ENCODE measurements around the gene METTL6.

GRCh38 chr3:15361494-15362214 is 65.7 kb downstream of the METTL6 start:
- no peak for TF ChIP-seq CTCF (IDR thresholded peaks at IDR 0.05; ENCODE audit: insufficient read depth, low read depth, low read length)
- no peak for TF ChIP-seq EZH2 (IDR thresholded peaks at IDR 0.05; ENCODE audit: insufficient read depth, low read length)

Measured in astrocyte (in vitro differentiated cells and primary cell).